Activated CD4-positive, alpha-beta T cell treated with anti-CD3 and anti-CD28 coated beads, Interleukin-2, amount 50 U/mL, for 16 hours (primary cell): Measurements from ENCODE around the gene MYBBP1A.
A peak's percentile ranks its signal among the peaks of the same experiment; 100 is the strongest.

ENCODE experiments used
- DNase-seq: peaks from one replicate; pipeline ENCODE4 v3.0.0-alpha.2; 2020

MYBBP1A gene

DNA sequence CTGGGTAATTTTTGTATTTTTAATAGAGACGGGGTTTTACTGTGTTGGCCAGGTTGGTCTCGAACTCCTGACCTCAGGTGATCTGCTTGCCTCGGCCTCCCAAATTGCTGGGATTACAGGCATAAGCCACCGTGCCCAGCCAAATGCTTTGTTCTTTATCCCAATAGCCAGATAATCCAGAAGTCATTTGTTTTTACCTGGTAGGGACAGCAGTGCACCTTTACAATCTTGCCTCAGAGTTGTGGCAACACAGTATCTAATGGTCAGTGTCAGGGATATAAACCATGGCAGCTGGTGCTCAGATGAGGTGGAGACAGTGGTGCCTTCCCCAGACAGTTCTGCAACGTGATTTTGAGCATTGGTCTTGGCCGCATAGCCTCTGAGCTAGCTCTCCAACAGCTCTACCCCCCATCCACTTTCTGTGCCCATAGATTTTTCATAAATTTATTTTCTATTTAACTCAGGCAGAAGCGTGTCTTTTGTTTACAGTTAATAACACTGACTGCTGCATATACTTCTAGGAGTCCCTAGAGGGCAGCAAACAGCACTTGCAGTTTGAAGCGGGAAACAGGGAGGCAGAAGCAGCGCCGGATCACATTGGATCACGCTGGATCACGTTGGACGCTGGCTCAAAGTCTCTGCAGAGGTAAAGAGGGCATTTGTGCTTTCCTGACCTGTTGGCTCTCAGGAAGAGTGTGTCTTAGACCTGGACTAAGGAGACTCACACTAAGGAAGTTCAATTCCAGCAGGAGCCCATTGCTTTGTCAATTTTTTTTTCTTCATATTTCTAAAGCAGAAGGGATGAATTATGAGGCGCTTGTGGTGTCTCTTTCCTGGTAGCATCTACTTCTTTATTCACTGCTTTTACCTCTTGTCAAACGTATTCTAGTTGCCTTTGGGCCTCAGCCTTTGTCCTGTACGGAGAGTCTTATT is 10.3 kb upstream of the MYBBP1A start:
- DNase-seq = peak; percentile 79

- DNase-seq = no peak
These were observed 7.1 kb upstream of the MYBBP1A start for GRCh38 chr17:4562015-4562969.

- DNase-seq = no peak
These were observed 5.7 kb upstream of the MYBBP1A start for GRCh38 chr17:4560837-4561256.

DNA sequence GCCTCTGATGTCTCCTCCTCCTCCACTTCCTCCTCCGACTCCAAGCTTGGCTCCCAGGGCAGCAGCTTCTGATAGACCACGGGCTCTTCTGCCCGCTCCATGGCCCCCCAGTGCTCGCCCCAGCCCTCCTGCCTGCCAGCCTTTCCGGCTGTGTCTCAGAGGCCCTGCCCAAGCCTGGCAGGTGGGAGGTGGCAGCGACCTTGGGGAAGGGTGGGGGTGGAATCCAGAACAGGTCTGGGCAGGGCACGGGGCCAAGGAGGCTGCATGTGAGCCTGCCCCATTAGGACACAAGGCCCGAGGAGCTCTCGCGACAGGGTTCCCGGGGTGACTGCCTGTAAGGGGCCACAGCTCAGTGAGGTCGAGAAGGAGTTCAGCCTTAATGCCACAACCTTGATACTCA is 5.2 kb upstream of the MYBBP1A start, which contains the start of gene GGT6:
Gene GGT6 (minus strand): TSS at position 157 of the 400 bp plus-strand sequence. CDS start 56 bp downstream, at position 101.
- no peak for DNase-seq

DNA sequence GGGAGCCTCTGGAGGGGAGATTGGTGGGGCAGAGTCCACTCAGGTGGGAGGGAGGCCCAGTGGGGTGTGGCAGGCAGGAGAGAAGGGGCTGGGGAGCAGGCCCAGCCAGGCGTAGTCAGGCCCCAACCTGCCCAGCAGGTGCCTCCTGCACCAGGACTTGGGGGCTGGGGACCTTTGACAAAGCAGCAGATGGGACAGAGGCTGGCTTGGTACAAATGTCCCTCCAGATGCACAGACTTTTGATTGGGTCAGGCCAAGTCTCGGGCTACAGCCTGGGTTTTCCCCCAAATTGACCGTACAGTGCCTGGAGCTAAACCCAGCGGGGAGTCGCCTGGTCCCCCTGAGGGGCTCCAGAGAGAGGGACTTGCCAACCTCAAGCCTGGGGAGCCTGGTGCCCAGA is 4.8 kb upstream of the MYBBP1A start:
- DNase-seq = no peak

DNA sequence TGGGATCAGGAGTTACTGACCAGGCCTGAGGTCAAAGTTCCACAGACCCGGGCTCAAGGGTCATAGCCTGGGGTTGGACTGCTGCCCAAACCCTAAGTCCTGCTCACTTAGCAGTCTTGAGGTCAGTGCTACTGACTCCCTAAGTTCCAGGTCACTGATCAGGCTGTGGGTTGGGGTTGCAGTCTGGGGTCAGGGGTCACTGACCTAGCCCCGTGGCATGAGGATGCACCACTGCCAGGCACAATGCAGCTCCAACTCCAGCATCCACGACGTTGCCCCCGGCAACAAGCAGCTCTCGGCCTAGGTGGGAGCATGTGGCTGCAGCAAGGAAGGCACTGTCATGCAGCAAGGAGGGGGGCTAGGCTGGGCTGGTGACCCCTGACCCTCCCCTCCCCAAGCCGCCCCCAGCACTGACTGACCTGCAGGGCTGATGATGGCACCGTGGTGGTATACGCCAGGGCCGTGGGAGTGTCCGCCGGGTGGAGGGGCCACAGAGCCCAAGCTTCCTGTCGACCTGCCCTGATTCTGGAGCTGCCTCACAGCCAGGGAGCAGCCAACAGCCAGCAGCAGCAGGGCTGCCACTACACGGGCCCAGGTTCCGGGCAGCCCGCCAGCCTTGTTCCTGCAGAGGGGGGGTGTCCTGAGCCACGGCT is 4.1 kb upstream of the MYBBP1A start:
- DNase-seq = no peak

DNA sequence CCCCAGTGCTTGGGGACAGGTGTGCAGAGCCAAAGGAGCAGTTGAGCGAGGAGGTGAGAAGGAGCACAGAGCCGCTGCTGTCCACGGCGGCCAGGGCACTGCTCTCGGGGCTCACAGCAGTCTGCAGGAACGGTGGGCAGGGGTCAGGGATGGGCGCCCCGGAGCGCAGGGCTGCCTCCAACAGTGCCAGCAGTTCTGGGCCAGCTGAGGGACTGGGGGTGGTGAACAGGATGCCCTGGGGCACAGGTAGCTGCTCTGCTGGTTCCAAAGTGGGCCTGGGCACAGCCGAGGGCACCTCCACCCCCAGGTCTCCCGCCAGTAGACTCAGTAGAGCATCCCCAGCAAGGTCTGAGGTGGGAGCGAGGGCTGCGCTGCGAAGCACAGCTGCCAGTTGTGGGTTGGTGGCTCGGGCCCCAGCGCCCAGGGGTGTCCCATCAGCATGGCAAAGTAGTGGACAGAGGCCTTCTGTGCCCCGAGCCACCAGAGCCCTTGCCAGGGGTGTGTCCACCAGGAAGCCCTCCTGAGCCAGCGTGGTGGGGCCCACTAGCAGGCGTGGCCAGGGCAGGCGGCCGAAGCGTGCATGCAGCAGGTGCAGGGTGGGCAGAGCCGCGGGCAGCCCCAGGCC is 3.3 kb upstream of the MYBBP1A start:
- DNase-seq = no peak

GRCh38 chr17:4557626-4558346 is 2.6 kb upstream of the MYBBP1A start:
- DNase-seq = no peak

DNA sequence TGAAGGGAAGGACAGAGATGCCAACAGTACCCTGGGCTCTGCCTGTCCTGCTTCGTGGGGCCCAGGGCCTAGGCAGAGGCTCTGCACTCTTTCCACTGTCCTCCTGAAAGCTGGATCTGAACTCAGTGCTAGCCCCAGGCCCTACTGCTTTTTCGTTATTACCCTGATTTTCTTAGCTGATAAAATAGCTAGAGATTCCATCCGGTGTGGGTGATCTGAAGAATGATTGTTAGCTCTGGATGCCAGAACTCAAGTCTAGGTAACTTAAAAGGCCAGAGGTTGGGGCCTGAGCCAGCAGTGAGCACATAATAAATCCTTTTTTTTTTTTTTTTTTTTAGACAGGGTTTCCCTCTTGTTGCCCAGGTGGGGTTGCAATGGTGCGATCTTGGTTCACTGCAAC is 1.8 kb upstream of the MYBBP1A start:
- no peak for DNase-seq

- DNase-seq = no peak
These were observed 932 bp upstream of the MYBBP1A start for GRCh38 chr17:4555873-4556759.

- DNase-seq = no peak
These were observed 665 bp downstream of the MYBBP1A start for GRCh38 chr17:4554441-4554996.

DNA sequence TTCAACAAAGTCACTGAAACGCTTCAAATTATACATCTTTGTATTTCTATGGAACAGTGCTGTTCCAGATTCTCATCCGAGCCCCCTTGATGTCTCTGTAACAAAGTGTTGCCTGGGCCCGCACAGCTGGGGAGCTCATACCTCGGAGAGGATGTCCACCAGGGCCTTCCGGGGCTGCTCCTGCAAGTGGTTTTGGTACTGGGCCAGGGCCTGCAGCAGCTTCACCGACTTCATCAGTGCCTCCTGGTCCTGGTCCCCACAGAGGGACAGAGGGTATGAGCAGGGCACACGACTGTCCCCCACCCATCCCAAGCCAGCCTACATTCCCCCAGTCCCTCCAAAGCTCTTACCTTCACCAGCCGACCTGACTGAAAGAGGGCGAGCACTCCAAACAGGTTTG is 1.5 kb downstream of the MYBBP1A start:
- no peak for DNase-seq

DNA sequence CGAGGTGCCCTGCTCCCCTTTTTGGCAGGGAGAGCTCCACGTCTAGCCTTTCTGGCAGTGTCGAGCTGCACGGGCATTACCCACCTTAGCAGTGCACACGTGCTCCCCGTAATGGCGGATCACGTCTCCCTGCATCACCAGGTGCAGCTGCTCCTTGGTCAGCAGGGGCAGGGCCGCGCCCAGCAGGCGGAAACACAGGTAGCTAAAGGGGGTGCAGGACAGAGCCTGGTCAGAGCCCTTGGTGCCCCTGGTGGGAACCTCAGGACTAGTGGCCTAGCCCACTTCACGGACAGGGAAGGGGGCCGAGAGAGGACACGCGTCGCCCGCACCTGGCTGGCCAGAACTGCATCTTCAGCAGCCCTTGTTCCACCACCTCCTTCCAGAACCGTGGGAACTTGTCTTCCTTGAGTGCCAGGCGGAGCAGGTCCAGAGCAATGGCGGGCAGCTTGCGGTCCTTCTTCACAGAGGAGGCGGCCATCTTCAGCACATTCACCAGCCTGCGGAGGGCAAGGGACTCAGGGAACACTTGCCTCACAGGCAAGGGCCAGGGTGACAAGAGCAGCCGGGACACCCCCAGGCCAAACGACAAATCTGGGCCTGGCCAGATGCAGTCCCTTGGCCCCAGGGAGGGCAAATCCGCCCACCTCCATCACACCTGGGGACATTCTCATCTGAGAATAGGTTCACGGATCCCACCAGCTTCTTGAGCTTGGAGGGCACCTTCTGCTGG is 3.2 kb downstream of the MYBBP1A start:
- DNase-seq = no peak

DNA sequence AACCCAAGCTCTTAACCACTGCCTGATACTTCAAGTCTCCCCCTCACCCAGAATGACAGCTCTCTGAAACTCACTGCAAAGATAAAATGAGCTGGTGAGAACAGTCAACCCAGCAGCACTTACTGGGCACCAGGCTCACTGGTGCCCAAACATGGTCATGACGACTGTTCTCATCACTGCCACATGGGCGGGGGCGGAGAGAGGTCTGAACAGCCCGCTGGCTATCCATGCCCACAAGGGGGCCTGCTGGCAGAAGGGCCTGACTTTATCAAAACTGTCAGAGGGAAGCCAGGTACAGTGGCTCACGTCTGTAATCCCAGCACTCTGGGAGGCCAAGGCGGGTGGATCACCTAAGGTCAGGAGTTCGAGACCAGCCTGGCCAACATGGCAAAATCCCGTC is 4.0 kb downstream of the MYBBP1A start:
- DNase-seq = peak; percentile 21

DNA sequence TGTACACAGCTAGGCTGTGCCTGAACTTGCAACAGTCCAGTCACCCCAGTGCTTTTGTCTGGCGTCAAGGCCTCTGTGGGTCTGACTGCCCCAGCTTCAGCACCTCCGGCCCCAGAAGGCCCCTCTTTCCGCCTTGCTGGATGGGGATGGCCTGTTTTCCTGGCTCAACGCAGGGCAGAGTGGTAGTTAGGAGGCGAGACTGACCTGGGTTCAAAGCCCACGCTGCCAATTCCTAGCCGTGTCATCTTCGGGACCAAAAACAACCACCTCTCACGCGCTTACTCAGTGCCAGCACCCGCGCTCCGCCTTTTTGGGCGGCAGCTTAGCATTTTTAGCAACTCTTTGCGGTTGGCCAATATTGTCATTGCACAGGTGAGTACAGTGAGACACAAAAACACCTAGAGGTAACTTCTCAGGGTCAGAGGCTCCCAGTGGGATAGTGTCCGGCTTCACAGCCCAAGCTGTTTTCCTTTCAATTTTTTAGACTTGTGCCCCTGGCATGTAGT is 4.6 kb downstream of the MYBBP1A start:
- DNase-seq = no peak

- no peak for DNase-seq
These were observed 5.2 kb downstream of the MYBBP1A start for GRCh38 chr17:4549781-4550533.

GRCh38 chr17:4548721-4549531 is 6.3 kb downstream of the MYBBP1A start:
- DNase-seq = no peak

DNA sequence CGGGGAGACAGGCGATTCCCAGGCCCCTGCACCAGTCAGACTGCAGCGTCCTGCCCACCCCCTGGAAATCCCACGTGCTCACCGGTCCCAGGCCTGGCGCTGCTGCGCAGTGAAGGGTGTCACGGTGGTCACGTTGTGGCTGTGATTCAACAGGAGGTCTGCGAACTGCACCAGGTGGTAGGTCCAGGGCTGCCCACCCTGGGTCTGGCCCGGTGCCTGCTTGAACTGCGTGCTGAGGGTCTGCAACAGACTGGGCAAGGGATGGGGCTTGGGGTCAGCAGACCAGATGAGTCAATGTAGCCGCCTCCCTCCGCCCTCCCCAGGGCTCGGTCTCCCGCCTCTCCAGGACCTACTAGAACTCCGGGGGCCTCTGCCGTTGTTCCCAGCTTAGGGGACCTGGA is 7.1 kb downstream of the MYBBP1A start:
- no peak for DNase-seq
